Kidney glomerular epithelial cell (primary cell): Measurements from ENCODE around the gene ICOS.

ENCODE experiments used
- DNase-seq: peaks from one replicate; lab custom pipeline; 2025; lab: John Stamatoyannopoulos, UW

Gene ICOS, protein sequence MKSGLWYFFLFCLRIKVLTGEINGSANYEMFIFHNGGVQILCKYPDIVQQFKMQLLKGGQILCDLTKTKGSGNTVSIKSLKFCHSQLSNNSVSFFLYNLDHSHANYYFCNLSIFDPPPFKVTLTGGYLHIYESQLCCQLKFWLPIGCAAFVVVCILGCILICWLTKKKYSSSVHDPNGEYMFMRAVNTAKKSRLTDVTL

DNA sequence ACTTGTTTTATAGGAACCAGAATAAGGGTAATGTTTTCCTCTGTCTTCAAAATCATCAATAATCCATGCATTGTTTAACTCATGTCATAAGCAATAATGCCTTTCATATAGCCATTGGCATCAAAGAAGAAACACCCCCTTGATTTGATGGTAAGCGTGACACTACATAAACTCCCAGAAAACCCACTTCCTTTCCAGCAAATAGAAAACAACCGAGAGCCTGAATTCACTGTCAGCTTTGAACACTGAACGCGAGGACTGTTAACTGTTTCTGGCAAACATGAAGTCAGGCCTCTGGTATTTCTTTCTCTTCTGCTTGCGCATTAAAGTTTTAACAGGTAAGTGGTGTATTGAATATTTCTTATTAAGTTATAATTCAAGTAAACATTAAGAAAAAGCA, at the start of gene ICOS:
Gene ICOS, plus strand, starts transcription at position 229 of the 400 bp plus-strand sequence. Its CDS starts 52 bp downstream, at position 281.
- no peak for DNase-seq

GRCh38 chr2:203887677-203888076, 48.9 kb upstream of the ICOS start:
- DNase-seq = no peak

GRCh38 chr2:203889542-203889941, 47.0 kb upstream of the ICOS start:
- no peak for DNase-seq

DNA sequence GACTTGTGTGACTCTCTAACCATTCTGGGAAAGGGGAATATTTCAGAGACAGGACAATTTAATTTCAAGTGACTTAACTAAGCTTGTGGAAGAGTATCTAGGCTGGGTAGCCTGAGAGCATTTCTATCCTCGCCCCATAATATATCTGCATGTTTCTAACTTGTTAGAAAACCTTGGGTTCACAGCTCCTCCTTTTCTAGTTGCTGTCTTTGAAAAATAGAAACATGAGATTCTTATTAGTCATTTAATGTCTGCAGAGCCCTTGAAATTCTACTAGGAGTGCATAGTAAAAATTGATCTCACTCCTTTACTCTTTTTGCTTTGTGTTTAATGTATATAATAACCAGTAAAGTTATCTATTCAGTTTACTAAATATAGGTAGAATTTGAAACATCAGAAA, 46.6 kb upstream of the ICOS start:
- no peak for DNase-seq

- DNase-seq = no peak
Observed at GRCh38 chr2:203890733-203891132, 45.8 kb upstream of the ICOS start.

DNA sequence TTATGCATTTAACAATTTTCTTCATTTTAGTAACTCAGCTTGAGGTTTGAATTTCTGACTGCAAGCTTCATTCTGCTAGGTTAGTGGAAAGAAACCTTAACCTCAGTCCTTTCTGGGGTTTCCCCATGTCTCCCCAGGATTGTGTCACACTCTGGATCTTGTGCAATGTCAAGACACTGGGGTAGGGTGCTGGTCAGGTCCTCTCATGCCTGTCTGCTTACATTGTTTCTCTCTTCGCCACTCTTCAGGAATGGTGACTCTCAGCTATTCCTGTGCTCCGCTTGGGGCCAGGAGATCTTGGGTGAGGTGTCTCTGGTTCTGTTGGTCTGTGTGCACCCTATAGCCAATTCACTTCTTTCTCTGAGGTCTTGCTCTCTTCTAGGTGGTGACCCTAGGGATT, 45.1 kb upstream of the ICOS start:
- no peak for DNase-seq

GRCh38 chr2:203892207-203892606, 44.4 kb upstream of the ICOS start:
- DNase-seq = no peak

- DNase-seq = no peak
Observed at GRCh38 chr2:203893401-203893800, 43.2 kb upstream of the ICOS start.

DNA sequence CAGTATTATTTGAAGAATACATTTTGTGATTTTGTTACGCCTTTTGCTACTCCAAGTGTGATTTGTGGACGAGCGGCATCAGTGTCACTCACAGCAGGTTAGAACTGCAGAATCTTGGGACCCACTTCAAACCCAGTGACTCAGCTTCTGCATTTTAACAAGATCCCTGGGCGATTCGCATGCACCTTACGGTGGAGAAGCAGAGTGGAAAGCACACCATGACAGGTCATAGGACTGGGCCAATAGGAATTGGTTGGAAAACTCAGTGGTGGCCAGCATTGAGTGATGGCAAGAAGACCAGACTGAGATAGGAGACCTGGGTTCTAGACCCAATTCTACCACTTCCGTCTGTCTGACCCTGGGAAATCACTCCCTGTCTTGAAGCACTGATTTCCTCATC, 42.7 kb upstream of the ICOS start:
- no peak for DNase-seq

DNA sequence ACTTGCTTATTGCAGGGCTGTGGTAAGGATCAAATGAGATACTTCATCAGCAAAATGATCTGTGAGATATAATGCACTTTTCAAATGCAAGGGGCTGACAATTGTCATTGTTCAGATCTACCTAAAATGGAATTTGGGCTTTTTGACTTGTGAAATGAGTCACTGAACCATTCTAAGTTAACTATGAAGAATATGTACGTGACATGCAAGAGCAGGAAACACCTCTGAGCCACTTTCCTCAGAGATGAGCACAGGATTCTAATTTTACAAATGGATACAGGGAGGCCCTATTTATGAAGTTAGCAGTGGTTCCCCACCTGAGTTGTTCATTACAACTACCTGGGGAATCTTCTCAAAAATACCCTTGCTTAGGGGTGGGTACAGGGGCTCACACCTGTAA, 42.3 kb upstream of the ICOS start:
- DNase-seq = no peak

- no peak for DNase-seq
Observed at GRCh38 chr2:203897544-203897943, 39.0 kb upstream of the ICOS start.

- no peak for DNase-seq
Observed at GRCh38 chr2:203898657-203899056, 37.9 kb upstream of the ICOS start.

DNA sequence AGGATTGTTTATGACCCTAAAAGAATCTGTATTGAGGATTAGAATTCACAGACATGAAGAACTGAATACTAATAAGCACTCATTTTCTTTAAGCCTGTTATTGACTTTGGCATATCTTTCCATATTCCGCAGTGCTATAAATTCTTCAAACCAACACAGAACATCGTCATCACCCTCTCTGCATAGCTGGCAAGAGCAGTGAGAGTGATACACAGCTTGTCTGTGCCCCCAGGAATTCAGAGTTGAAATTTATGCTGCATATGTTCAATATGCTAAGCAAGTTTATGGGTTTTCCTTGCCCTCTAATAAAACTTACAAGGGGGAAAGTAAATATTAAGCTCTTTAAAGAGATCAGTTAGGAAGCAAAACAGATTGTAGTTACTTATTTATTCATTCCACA, 36.3 kb upstream of the ICOS start:
- no peak for DNase-seq

GRCh38 chr2:203904022-203904421, 32.5 kb upstream of the ICOS start:
- DNase-seq = no peak

- DNase-seq = no peak
Observed at GRCh38 chr2:203905656-203906055, 30.9 kb upstream of the ICOS start.

- DNase-seq = no peak
Observed at GRCh38 chr2:203908066-203908796, 28.3 kb upstream of the ICOS start.

- no peak for DNase-seq
Observed at GRCh38 chr2:203908797-203909185, 27.8 kb upstream of the ICOS start.

- DNase-seq = peak; percentile 15
Observed at GRCh38 chr2:203909261-203909967, 27.1 kb upstream of the ICOS start.

- DNase-seq = no peak
Observed at GRCh38 chr2:203909974-203910373, 26.6 kb upstream of the ICOS start.

GRCh38 chr2:203913947-203914346, 22.6 kb upstream of the ICOS start:
- DNase-seq = no peak

DNA sequence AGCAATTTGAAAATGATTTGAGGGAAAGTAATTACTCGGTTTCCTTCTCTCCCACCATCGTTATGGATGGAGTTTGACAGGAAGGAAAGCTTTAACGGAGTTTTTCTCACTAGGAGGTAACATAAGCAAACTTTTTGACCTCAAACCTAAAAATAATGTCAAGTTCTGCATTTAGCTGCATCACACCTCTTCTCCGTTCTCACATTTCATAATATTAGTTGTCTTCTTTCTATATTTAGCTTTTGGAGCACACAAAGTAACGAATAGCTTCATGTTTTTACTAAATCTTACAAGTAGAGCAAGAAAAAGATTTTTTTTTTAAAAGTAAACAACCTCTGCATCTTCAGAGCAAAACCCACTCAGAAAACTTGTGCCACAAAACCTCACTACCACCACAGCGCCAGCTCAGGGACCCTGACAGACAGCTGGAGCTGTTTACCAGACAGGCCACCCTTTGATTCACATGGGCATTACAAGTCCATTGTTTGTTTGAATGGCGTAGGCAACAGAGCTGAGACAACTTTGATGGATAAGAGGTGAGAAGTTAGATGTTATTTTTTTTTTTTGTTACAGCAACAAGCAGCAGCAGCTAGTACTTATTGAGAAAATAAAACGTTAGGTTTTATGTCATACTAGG, 21.9 kb upstream of the ICOS start:
- no peak for DNase-seq

GRCh38 chr2:203915256-203915655, 21.3 kb upstream of the ICOS start:
- DNase-seq = no peak

DNA sequence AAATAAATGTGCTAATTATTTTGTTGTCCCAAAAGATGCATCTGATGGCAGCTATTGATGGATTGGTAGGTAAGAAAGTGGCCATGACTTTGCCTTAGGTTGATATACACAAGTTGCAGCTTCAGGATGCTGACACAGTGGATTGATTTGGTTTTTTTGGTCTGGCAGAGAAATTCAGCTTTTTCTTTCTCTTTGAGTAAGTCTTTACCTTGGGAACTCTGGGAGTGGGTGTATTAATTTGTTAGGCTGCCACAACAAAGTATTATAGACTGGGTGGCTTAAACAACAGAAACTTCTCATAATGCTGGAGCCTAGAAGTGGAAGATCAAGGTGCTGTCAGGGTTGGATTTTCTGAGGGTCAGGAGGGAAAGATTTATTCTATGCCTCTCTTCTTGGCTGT, 19.8 kb upstream of the ICOS start:
- DNase-seq = no peak
